ENCODE data around the gene KRTAP12-3. TPM values are rescaled to one million over a fixed set of nuclear protein-coding genes. Genes with fewer than 3 reads are reported as not detected.
A peak's percentile ranks its signal among the peaks of the same experiment; 100 is the strongest.
"Not testable (repeated sequence)": the region's sequence is repeated elsewhere in the genome, so short reads cannot be mapped to it uniquely, and the experiment has no call there.

Gene KRTAP12-3
- total and polyA plus RNA-seq, 4 donors, result not detected

DNA sequence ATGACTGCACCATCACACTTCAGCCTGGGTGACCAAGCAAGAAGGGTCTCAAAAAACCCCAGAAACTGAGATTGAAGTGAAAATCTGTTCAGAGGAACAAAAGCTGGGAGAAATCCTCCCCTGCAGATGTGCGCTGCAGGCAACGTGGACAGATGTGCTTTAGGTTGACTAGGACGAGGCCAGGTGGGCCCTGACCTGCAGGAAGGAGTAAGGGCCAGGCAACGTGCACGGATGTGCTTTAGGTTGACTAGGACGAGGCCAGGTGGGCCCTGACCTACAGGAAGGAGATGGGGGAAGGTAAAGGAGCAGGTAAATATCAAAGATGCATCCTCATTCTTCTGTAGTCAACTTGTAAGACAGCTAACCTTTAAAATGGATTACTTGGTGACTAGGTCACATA lies 26.8 kb downstream of the KRTAP12-3 start:
- no peaks in the 10 kb centered on the region for H3K4me1 ChIP-seq (ENCODE audit: control insufficient read depth in 4 of 4, insufficient read depth in 4 of 4, low read length in 3 of 4)
- 61% methylated on average over 6 of the region's 6 CpGs for WGBS
- no peaks in the 10 kb centered on the region for H3K9me3 ChIP-seq (ENCODE audit: control insufficient read depth in 4 of 4, low read length in 3 of 4)
- peaks cover 0 to 2% (median under 1%) of the 10 kb centered on the region in 4 donors for H3K27me3 ChIP-seq (ENCODE audit: control insufficient read depth in 4 of 4, insufficient read depth in 4 of 4, low read length in 3 of 4)
- no peak overlapping the region for H3K27ac ChIP-seq (ENCODE audit: low read depth in 1 of 2, low read length in 2 of 2)
- no peak for DNase-seq (ENCODE audit: low spot score)
- H3K9ac ChIP-seq (ENCODE audit: low read depth in 1 of 2, low read length in 2 of 2), result no peak overlapping the region
- no peak overlapping the region for H3K4me3 ChIP-seq (ENCODE audit: low read depth in 1 of 3, low read length in 3 of 3)
- H3K36me3 ChIP-seq (ENCODE audit: control insufficient read depth in 4 of 4, insufficient read depth in 3 of 4, low read depth in 1 of 4, low read length in 3 of 4), result no peaks in the 10 kb centered on the region
- no peak for TF ChIP-seq EGR1 (IDR thresholded peaks at IDR 0.05; ENCODE audit: low read depth in 2 of 2)

DNA sequence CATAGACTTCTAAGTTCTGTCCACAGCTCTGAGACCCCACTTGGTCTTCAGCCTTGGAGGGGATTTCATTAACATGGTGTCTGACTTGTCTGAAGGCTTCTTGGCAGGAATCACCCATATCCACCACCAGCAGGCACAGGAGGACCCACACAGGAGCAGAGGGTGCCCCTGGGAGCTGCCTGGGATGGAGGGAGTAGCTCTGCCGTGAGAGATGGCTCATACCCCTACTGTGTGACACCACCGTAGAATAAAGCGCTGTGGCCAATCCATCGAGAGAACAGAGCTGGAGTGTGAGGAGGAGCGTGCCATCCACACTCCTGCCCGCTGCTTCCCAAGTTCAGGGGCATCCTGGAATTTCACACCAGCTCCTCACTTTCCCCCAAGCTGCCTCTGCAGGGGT lies 27.3 kb downstream of the KRTAP12-3 start:
- DNase-seq (ENCODE audit: low spot score); H3K9ac ChIP-seq (ENCODE audit: low read depth in 1 of 2, low read length in 2 of 2); H3K9me3 ChIP-seq (ENCODE audit: control insufficient read depth in 4 of 4, low read length in 3 of 4); H3K27ac ChIP-seq (ENCODE audit: low read depth in 1 of 2, low read length in 2 of 2); H3K27me3 ChIP-seq (ENCODE audit: control insufficient read depth in 4 of 4, insufficient read depth in 4 of 4, low read length in 3 of 4); H3K4me3 ChIP-seq (ENCODE audit: low read depth in 1 of 3, low read length in 3 of 3); H3K36me3 ChIP-seq (ENCODE audit: control insufficient read depth in 4 of 4, insufficient read depth in 3 of 4, low read depth in 1 of 4, low read length in 3 of 4); H3K4me1 ChIP-seq (ENCODE audit: control insufficient read depth in 4 of 4, insufficient read depth in 4 of 4, low read length in 3 of 4): not testable (repeated sequence)
- WGBS, result 67% methylated on average over 6 of the region's 6 CpGs

DNA sequence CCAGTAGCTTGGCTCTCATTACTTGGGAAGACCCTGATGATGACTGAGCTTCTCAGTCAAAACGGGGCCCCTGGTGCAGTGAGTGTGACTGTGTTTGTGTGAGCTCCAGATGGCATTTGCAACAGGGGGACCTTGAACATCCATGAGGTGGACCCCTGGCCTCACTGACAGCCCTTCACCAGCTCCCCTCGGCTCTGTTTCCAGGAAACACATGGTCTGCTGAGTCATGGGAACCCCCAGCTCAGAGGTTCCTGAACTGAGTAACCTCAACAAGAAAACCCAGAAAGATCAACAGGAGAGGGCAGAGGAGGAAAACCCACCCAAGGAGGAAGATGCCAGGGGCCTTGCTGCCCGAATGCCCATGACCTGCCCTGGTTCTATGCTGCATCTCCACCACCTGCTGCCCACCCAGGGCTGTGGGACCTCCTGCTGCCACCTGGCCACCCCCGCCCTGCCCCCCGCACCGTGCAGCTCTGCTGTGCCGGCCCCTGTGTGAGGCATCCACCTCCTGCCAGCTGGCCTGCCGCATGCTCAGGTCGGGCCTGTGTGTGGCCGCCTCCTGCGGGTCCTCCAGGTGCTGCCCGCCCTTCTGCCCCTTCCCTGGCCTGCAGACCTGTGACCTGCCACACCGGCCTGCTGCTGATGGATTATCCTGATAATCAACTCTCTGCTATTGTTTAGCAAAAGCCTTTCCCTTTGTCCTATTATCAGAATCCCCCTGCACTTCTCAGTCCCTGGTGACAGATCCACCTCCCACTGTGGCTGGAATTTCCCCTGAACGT lies 28.5 kb downstream of the KRTAP12-3 start:
- 33% methylated on average over 14 of the region's 14 CpGs for WGBS
- peak; percentile 25 for DNase-seq (ENCODE audit: low spot score)
- Histone ChIP-seq H3K36me3 (ENCODE audit: control insufficient read depth in 4 of 4, insufficient read depth in 3 of 4, low read depth in 1 of 4, low read length in 3 of 4) (no peaks in the 10 kb centered on the region), H3K4me1 (ENCODE audit: control insufficient read depth in 4 of 4, insufficient read depth in 4 of 4, low read length in 3 of 4) (no peaks in the 10 kb centered on the region), H3K9ac (ENCODE audit: low read depth in 1 of 2, low read length in 2 of 2) (no peak overlapping the region), H3K4me3 (ENCODE audit: low read depth in 1 of 3, low read length in 3 of 3) (no peak overlapping the region), H3K27ac (ENCODE audit: low read depth in 1 of 2, low read length in 2 of 2) (no peak overlapping the region), H3K27me3 (ENCODE audit: control insufficient read depth in 4 of 4, insufficient read depth in 4 of 4, low read length in 3 of 4) (peaks cover 0 to 2% (median under 1%) of the 10 kb centered on the region in 4 donors), H3K9me3 (ENCODE audit: control insufficient read depth in 4 of 4, low read length in 3 of 4) (no peaks in the 10 kb centered on the region)
- no peak for TF ChIP-seq RAD21 (IDR thresholded peaks at IDR 0.05)
- no peak for TF ChIP-seq HNF4G (IDR thresholded peaks at IDR 0.05)
- TF ChIP-seq FOXA2 (IDR thresholded peaks at IDR 0.05), result no peak
- no peak for TF ChIP-seq TAF1 (conservative IDR thresholded peaks at IDR 0.05)
- TF ChIP-seq, protein P1, sequence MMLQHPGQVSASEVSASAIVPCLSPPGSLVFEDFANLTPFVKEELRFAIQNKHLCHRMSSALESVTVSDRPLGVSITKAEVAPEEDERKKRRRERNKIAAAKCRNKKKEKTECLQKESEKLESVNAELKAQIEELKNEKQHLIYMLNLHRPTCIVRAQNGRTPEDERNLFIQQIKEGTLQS (IDR thresholded peaks at IDR 0.05), result no peak
- TF ChIP-seq FOXA1 (IDR thresholded peaks at IDR 0.05), result no peak
- TF ChIP-seq, protein P2, sequence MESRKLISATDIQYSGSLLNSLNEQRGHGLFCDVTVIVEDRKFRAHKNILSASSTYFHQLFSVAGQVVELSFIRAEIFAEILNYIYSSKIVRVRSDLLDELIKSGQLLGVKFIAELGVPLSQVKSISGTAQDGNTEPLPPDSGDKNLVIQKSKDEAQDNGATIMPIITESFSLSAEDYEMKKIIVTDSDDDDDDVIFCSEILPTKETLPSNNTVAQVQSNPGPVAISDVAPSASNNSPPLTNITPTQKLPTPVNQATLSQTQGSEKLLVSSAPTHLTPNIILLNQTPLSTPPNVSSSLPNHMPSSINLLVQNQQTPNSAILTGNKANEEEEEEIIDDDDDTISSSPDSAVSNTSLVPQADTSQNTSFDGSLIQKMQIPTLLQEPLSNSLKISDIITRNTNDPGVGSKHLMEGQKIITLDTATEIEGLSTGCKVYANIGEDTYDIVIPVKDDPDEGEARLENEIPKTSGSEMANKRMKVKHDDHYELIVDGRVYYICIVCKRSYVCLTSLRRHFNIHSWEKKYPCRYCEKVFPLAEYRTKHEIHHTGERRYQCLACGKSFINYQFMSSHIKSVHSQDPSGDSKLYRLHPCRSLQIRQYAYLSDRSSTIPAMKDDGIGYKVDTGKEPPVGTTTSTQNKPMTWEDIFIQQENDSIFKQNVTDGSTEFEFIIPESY (IDR thresholded peaks at IDR 0.05), result no peak
- TF ChIP-seq, protein P3, sequence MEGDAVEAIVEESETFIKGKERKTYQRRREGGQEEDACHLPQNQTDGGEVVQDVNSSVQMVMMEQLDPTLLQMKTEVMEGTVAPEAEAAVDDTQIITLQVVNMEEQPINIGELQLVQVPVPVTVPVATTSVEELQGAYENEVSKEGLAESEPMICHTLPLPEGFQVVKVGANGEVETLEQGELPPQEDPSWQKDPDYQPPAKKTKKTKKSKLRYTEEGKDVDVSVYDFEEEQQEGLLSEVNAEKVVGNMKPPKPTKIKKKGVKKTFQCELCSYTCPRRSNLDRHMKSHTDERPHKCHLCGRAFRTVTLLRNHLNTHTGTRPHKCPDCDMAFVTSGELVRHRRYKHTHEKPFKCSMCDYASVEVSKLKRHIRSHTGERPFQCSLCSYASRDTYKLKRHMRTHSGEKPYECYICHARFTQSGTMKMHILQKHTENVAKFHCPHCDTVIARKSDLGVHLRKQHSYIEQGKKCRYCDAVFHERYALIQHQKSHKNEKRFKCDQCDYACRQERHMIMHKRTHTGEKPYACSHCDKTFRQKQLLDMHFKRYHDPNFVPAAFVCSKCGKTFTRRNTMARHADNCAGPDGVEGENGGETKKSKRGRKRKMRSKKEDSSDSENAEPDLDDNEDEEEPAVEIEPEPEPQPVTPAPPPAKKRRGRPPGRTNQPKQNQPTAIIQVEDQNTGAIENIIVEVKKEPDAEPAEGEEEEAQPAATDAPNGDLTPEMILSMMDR (IDR thresholded peaks at IDR 0.05; ENCODE audit: low read depth, low read length, missing input control), result no peak
- no peak for TF ChIP-seq RXRA (IDR thresholded peaks at IDR 0.05)

Measured in liver (tissue), 9 donors.